SH-SY5Y (cell line): ENCODE results near the gene SCARB1.

Experiments
- GATA2 ChIP-seq: IDR thresholded peaks from 2 replicates; pipeline ENCODE4 v1.6.1; 2011; ENCODE audit warnings: mild to moderate bottlenecking, low read depth, low read length
- GATA3 ChIP-seq: IDR thresholded peaks from 2 replicates; pipeline ENCODE4 v1.6.1; 2011; ENCODE audit warnings: low read depth, mild to moderate bottlenecking, low read length, moderate library complexity

DNA sequence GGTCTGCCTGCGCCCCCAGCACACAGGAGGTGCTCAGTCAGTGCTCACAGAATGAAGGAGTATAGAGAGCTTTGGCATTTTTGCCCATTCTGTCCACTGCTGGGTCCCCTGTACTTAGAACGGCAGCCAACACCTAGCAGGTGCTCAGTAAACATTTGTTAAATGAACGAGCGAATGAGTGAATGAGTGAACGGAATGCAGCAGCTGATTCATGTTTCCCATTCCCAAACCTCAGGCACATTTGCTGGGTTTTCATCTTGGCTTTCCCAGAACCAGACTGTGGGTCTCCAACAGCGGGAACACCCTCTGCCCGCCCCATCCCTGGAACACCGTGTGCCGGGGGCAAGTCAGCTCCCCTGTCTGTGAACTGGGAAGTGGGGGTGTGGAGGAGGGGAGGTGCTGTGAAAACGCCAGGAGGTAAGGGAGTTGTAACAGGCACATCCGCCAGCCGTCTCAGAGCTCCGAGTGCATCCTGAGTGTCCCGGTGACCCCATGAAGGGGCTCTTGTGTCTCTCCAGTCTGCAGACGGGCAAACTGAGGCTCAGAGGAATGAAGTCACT is 47.3 kb downstream of the SCARB1 start:
- TF ChIP-seq GATA3 (no peak), GATA2 (no peak)
